HG02884 (cell line): ENCODE measurements around the gene USP7.
A peak's percentile ranks its signal among the peaks of the same experiment; 100 is the strongest.
"Not testable (repeated sequence)": the region's sequence is repeated elsewhere in the genome, so short reads cannot be mapped to it uniquely, and the experiment has no call there.

Experiments
- ATAC-seq: cut with Tn5 transposase; IDR thresholded peaks from one replicate; pipeline ENCODE4 v1.9.1; 2021; ENCODE audit warnings: mild to moderate bottlenecking, moderate library complexity; ENCODE audit not compliant: unreplicated experiment

USP7 gene

DNA sequence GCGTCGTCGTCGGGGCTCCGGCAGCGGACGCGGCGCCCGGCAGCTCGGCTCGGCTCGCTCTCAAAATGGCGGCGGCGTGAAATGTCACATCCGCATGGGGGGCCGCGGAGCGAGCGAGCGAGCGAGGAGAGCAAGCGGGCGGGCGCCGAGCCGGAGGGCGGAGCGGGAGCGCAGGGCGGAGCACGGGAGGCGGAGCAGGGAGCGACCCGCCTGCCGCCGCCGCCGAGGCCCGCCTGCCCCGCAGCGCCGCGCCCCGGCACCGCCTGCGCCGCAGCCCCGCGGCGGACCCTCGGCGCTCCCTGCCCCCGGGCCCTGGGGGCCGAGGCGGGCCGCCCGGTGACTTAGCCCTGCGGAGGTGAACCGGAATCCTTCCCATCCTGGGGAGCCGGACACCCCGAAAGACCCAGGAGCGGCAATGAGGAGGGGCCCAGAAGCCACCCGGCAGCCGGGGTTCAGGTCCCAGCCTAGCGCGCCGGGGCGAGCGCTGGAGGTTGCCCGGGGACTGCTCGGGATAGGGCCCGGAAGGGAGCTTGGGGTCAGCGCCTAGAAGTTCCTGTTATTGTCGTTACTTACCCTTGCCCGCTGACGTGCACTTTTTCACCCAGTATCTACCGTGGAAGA is at the start of gene USP7:
USP7 (minus strand) TSS at position 86 of the 621 bp plus-strand sequence. CDS start 621 bp downstream, outside the sequence.
- peak; percentile 74 for ATAC-seq

DNA sequence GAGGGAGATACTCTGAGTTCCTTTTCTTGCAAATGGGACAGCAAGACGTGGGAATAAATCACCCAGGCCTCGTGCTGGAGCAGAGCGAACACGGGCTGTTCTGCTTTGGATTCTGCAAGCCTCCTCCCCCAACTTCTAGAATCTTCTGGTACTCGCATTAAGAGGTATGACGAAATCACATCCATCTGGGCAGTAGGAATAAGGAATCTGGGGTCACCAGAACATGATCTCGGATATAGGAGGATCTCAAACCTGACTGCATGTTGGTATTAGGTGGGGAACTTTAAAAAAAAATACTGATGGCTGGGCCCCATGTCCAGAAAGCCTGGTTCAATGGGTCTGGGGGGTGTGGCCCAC is 49.8 kb upstream of the USP7 start:
- ATAC-seq = no peak

DNA sequence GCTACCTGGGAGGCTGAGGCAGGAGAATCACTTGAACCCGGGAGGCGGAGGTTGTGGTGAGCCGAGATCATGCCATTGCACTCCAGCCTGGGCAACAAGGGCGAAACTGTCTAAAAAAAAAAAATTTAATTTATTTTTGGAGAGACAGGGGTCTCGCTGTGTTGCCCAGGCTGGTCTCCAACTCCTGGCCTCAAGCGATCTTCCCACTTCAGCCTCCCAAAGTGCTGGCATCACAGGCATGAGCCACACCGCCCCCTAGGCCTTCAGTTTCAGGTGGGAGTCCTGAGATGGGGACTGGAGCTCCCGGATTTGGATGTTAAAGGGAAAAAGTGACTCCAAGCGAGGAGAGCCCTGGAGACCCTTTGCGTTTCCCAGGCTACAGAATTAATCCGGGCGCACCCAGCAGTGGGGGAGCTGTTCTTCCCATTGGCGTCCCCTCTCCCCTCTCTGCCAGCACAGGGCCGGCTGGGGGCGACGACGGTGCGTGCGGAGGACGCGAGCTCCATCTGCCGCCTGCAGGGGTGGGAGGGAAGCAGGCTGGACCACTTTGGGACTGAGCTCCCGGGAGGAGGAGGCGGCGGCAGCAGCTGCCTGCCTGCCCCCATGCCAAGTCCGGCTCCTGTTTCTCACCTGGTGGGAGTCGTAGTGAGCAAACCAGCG is 49.3 kb upstream of the USP7 start:
- ATAC-seq = no peak

GRCh38 chr16:9012330-9012729 is 48.6 kb upstream of the USP7 start:
- ATAC-seq = no peak

DNA sequence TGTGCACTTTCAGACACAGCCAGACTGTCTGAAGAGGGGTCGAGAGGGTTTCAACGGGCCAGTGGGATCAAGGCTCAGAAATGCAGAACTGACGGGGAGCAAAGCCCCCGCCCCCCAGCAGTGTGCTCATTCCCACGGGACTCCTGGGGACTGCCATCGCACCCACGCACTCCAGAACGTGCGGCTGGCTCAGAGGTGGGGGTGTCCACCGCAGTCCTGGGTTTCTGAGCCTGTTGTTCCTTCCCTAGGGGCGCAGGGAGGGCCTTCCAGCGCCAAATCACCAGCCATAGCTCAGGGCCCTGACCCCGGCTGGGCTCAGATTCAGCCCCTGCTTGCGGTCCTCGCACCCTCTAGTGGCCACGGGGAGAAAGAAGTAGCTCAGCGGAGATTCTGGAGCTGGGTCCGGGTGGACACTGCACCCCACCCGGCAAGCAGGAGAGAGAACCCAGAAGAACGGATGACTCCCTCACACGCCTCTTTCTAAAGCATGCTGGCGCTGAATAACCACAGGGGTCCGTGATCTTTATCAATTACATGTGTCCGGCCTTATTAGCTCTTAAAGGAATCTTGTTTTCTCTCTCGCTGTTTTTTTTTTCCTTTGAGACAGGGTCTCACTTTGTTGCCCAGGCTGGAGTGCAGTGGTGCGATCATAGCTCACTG is 45.0 kb upstream of the USP7 start:
- peak; percentile 84 for ATAC-seq

- ATAC-seq = no peak
Measured at GRCh38 chr16:9007177-9007794, 43.6 kb upstream of the USP7 start.

GRCh38 chr16:9004183-9004582 is 40.5 kb upstream of the USP7 start:
- ATAC-seq = no peak

- ATAC-seq = no peak
Measured at GRCh38 chr16:9003763-9004162, 40.1 kb upstream of the USP7 start.

DNA sequence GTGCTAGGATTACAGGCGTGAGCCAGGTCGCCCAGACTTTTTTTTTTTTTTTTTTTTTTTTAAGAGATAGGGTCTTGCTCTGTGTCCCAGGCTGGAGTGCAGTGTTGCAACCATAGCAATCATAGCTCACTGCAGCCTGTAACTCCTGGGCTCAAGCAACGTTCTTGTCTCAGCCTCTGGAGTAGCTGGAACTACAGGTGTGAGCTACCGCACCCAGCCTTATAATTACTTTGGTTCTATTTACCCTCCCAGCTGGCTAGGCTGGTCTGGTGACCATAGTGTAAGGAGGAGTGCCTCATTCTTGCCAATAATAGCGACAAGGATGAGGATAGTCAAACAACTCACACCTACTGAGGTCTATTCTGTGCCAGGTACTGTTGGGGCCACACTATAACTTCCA is 39.6 kb upstream of the USP7 start:
- no peak for ATAC-seq

DNA sequence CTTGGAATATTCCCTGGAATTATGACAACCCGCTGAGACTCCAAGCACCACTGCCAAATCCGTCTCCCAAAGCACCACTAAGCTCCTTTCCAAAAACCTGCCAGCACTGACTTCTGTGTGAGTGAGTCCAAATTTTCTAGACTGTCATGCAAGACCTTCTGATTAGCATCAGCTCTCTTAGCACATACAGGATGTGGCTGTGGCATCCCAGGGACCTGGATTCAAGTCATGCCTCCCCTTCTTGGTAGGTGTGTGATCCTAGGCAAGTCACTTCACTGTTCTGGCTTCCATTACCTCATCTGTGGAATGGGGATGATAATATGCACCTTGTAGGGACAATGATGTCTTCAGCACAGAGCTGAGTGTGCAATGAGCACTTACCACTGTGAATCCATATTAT is 38.3 kb upstream of the USP7 start:
- no peak for ATAC-seq

GRCh38 chr16:9000664-9001063 is 37.0 kb upstream of the USP7 start:
- no peak for ATAC-seq

DNA sequence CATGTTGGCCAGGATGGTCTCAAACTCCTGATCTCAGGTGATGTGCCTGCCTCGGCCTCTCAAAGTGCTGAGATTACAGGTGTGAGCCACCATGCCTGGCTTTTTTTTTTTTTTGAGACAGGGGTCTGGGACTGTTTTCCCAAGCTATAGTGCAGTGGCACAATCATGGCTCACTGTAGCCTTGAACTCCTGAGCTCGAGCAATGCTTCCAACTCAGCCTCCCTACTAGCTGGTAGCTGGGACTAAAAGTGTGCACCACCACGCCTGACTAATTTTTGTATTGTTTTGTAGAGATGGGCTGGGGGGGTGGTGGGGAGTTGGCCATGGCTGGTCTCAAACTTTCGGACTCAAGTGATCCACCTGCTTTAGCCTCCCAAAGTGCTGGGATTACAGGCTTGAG is 36.1 kb upstream of the USP7 start:
- ATAC-seq = no peak

DNA sequence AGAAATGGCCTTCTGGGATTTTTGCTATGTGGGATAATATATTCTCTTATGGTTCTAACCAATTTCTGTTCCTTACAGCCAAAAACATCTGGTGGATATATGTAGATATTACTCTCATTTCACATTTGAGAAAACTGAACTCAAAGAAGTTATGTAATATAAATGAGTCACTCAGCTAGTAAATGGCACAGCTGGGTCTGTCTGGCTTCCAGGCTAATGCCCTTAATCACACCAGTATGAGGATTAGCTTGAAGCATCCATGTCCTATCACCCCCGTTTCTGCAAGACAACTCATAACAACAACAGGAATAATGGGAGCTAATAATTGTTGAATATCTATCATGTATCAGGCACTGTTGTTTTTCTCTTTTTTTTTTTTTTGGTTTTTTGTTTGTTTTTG is 34.4 kb upstream of the USP7 start:
- no peak for ATAC-seq

GRCh38 chr16:8996891-8997290 is 33.2 kb upstream of the USP7 start:
- no peak for ATAC-seq

DNA sequence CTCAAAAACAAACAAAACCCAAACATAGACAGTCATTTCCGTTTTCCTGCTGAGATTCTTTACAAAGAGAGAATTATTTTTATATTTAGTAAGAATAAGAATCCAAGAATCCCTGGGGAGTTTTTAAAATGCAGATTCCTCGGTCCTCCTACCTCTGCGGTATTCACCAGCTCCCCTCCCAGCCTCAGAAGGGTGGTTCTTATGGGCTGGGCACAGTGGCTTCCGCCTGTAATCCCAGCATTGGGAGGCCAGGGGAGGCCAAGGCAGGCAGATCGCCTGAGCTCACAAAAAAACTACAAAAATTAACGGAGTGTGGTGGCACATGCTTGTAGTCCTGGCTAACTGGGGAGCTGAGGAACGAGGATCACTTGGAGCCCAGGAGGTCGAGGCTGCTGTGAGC is 26.7 kb upstream of the USP7 start:
- ATAC-seq = no peak

DNA sequence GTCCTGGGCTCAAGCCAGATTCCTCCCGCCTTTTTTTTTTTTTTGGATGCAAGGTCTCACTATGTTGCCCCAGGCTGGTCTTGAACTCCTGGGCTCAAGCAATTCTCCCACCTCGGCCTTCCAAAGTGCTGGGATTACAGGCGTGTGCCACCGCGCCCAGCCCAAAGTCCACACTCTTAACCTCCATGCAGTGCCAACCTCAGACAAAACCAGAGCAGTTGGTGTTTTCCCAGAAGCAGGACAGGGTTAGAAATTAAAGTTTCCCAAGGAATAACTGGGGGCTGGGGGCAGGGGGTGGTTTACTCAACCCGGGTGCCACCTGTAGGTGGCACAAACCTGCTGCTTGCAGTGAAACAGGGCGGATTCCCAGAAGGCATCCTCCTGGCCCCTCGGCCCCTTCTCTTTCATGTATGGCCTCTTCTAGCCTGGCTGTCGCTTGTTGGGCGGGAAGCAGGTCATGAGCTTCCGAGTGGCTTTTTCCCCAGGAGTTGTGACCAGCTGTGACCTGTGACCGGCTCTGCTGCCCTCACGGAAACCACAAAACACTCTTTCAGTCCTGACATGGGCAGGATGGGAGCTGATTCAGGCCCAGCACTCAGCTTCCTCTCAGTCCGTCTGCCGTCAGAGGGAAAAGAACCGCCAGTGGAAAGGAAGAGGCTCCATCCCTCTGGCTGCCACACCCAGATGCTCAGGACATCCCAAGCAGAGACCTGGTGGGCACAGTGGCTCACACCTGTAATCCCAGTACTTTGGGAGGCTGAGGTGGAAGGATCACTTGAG is 25.6 kb upstream of the USP7 start:
- ATAC-seq = no peak

GRCh38 chr16:8986818-8987191 is 23.1 kb upstream of the USP7 start:
- ATAC-seq = no peak

- ATAC-seq = no peak
Measured at GRCh38 chr16:8986111-8986510, 22.4 kb upstream of the USP7 start.

DNA sequence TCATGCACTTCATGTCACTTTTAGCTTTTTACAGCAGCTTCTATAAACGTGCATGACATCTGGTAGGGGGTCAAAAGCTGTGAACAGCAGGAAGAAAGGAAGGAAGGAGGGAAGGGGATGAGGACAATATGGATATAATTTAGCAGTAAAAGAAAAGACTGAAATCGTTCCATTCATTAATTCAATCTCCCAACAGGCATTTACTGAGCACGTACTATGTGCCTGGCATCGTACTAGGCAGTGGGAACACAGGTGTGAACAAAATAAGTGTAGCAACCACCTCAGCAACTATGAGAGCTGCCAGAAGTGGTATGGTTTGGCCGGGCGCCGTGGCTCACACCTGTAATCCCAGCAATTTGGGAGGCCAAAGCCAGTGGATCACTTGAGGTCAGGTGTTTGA is 19.1 kb upstream of the USP7 start:
- ATAC-seq = no peak

GRCh38 chr16:8981901-8982300 is 18.2 kb upstream of the USP7 start:
- not testable (repeated sequence) for ATAC-seq

GRCh38 chr16:8976189-8976588 is 12.5 kb upstream of the USP7 start:
- ATAC-seq = not testable (repeated sequence)
